Endothelial cell (in vitro differentiated cells): ENCODE measurements around the gene ACP4. TPM values are rescaled to one million over a fixed set of nuclear protein-coding genes. Genes with fewer than 3 reads are reported as not detected.

ENCODE experiments used
- DNase-seq: peaks from one replicate; pipeline ENCODE4 v3.0.0; 2021; ENCODE audit warnings: low spot score
- H3K27ac Mint-ChIP-seq: one replicate; pipeline ENCODE4 v1.8.0; 2021; ENCODE audit warnings: mixed read lengths, inconsistent platforms; ENCODE audit not compliant: unreplicated experiment
- H3K27me3 Mint-ChIP-seq: one replicate; pipeline ENCODE4 v1.8.0; 2021; ENCODE audit warnings: mild to moderate bottlenecking, moderate library complexity, mixed read lengths, inconsistent platforms; ENCODE audit not compliant: unreplicated experiment
- H3K36me3 Mint-ChIP-seq: one replicate; pipeline ENCODE4 v1.8.0; 2021; ENCODE audit warnings: mild to moderate bottlenecking, low read depth, mixed read lengths, inconsistent platforms; ENCODE audit not compliant: unreplicated experiment
- H3K4me1 Mint-ChIP-seq: one replicate; pipeline ENCODE4 v1.8.0; 2021; ENCODE audit warnings: mild to moderate bottlenecking, mixed read lengths, inconsistent platforms; ENCODE audit not compliant: unreplicated experiment
- H3K4me3 Mint-ChIP-seq: one replicate; pipeline ENCODE4 v1.8.0; 2021; ENCODE audit warnings: mild to moderate bottlenecking, mixed read lengths, inconsistent platforms; ENCODE audit not compliant: unreplicated experiment
- H3K9me3 Mint-ChIP-seq: one replicate; pipeline ENCODE4 v1.8.0; 2021; ENCODE audit warnings: mixed read lengths, inconsistent platforms; ENCODE audit not compliant: unreplicated experiment
- total RNA-seq: library from RNA; stranded (reverse); fragmentation: NEBNext Ultra II Directional; extraction: Animal tissue kit (Norgen Biotek cat#: 25700); gene quantifications from one replicate; pipeline ENCODE4 v1.2.1, GENCODE V29; 2021; ENCODE audit not compliant: unreplicated experiment
- TF ChIP-seq, protein P1 (sequence below): fragments of 200-600 bp; sonication (generic); IDR thresholded peaks from one replicate; pipeline ENCODE4 v1.5.0; 2021; ENCODE audit warnings: antibody characterized with exemption; ENCODE audit not compliant: unreplicated experiment

ACP4 gene
- total RNA-seq, 1 donor from 2014 or later: not detected

DNA sequence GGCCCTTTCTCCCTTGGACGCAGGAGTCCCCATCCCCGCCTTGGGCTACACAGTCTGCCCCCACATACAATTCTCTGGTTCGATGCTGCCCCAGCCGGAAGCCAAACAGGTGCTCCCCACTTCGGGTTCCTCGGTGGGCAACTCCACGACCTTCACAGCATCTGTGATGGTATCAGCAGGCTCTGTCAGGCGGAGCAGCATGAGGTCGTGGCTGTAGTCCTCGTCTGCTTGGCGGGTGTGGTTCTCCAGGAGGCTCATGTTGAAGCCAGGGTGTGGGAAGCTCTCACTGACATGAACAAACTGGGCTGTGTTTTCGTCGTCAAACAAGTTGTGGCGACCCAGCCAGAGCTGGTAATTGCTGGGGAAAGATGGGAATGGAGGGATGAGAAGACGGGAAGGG, 29.9 kb downstream of the ACP4 start:
- TF ChIP-seq, protein P1, sequence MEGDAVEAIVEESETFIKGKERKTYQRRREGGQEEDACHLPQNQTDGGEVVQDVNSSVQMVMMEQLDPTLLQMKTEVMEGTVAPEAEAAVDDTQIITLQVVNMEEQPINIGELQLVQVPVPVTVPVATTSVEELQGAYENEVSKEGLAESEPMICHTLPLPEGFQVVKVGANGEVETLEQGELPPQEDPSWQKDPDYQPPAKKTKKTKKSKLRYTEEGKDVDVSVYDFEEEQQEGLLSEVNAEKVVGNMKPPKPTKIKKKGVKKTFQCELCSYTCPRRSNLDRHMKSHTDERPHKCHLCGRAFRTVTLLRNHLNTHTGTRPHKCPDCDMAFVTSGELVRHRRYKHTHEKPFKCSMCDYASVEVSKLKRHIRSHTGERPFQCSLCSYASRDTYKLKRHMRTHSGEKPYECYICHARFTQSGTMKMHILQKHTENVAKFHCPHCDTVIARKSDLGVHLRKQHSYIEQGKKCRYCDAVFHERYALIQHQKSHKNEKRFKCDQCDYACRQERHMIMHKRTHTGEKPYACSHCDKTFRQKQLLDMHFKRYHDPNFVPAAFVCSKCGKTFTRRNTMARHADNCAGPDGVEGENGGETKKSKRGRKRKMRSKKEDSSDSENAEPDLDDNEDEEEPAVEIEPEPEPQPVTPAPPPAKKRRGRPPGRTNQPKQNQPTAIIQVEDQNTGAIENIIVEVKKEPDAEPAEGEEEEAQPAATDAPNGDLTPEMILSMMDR: no peak
- H3K36me3 Mint-ChIP-seq: peaks cover 4% of the 10 kb centered on the region
- H3K9me3 Mint-ChIP-seq: no peaks in the 10 kb centered on the region
- peak overlapping the region; percentile 76 for H3K27ac Mint-ChIP-seq
- peaks cover 11% of the 10 kb centered on the region for H3K4me1 Mint-ChIP-seq
- H3K27me3 Mint-ChIP-seq: peaks cover 20% of the 10 kb centered on the region
- peak overlapping the region; percentile 83 for H3K4me3 Mint-ChIP-seq
- no peak for DNase-seq

DNA sequence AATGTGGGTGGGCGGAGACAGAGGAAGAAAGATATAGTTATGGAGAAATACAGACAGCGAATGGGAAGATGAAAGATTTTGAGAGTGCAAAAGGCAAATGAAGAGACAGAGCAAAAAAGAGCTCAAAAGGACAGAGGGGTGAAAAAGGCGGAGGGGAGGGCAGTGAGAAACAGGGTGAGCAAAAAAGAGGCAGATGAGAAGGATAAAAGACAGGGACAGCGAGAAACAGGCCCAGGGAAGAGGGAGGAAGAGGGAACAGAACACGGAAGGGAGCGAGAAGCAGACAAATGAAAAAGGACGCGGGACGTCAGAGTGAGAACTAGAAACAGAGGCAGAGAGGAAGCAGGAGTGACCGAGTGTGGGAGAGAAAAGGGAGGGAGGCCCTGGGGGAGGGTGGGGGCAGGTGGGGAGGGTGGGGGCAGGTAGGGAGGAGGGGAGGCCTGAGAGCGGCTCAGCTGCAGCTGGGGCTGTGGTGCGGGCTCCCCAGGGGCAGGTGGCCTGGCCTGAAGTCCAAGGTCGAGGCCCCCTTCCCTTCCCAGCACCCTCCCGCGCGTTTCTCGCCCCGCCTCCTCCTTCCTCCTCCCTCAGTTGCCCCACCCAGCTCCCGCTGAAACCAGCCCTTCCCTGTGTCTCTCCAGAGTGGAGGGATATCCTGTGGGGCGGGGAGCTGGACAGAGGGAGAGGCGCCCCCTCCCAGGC, 30.5 kb downstream of the ACP4 start:
- no peak for DNase-seq
- Mint-ChIP-seq H3K27me3 (peaks cover 20% of the 10 kb centered on the region), H3K27ac (peak overlapping the region; percentile 76), H3K4me3 (peak overlapping the region; percentile 83), H3K36me3 (peaks cover 4% of the 10 kb centered on the region), H3K9me3 (no peaks in the 10 kb centered on the region), H3K4me1 (peaks cover 11% of the 10 kb centered on the region)
- TF ChIP-seq, protein P1: no peak

DNA sequence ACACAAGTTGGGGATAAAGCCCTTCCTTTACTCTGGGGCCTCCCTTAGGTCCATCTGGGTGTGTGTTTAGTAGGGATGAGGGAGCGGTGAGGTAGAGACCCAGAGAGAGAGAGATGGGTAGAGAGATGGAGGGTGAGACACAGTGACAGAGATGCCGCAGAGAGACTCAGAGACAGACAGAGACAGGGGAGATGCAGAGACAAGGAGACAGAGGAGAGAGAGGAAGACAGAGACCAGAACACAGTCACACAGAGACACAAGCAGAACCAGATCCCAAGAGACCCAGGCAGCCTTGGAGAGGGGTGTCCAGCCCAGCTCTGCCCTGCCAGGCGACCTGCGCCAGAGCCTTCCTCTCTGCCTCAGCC, 31.0 kb downstream of the ACP4 start:
- Mint-ChIP-seq H3K36me3 (peaks cover 4% of the 10 kb centered on the region), H3K4me3 (no peak overlapping the region), H3K4me1 (peaks cover 11% of the 10 kb centered on the region), H3K27me3 (peaks cover 22% of the 10 kb centered on the region), H3K9me3 (peaks cover 3% of the 10 kb centered on the region), H3K27ac (no peak overlapping the region)
- TF ChIP-seq, protein P1: no peak
- DNase-seq: no peak

DNA sequence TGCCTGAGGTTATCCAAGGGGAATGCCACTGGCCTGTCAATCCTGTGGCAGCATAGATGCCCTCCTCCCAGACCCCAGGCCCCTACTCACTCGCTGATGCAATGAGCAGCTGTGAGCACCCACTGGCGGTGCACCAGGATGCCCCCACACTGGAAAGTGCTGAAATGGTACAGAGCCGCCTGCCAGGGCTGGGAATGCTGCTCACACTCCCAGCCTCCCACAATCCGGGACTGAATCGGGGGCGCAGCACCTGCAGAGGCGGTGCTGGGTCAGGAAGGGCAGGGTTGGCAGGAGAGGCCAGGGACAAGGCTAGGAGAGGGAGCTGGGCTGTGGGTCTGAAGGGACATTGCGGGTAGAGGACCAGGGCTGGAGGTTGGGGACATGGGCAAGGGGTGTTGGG, 31.4 kb downstream of the ACP4 start:
- H3K4me1 Mint-ChIP-seq: peaks cover 11% of the 10 kb centered on the region
- no peak overlapping the region for H3K4me3 Mint-ChIP-seq
- peaks cover 23% of the 10 kb centered on the region for H3K27me3 Mint-ChIP-seq
- no peak for DNase-seq
- peaks cover 4% of the 10 kb centered on the region for H3K36me3 Mint-ChIP-seq
- H3K27ac Mint-ChIP-seq: no peak overlapping the region
- peaks cover 6% of the 10 kb centered on the region for H3K9me3 Mint-ChIP-seq
- TF ChIP-seq, protein P1: no peak

DNA sequence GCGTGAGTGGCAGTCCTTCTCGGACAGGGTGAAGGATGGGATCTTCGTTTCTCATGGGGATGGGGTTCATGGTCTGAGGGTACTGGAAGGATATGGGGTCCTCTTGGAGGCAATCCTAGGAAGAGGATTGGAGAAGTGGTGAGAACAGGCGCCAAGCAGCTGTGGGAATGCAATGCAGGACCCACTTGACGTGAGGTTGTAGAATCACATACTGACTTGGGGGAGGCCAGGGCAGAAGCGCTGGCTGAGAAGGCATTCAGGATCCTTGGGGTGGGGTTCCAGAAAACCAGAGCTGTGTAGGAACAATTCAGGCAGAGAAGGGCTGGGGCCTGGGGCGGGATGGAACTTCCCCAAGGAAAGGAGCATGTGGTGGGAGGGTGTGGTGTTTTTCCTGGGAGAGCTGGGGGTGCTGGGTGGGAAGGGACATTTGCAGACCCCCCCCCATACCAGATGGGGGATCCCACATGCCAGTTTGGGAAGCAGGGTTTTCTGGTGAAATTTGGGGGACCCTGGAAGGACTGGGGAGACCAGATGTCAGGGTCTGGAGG, 32.5 kb downstream of the ACP4 start:
- H3K9me3 Mint-ChIP-seq: peaks cover 6% of the 10 kb centered on the region
- H3K4me3 Mint-ChIP-seq: no peak overlapping the region
- DNase-seq: no peak
- peaks cover 24% of the 10 kb centered on the region for H3K27me3 Mint-ChIP-seq
- no peak overlapping the region for H3K27ac Mint-ChIP-seq
- H3K36me3 Mint-ChIP-seq: peaks cover 4% of the 10 kb centered on the region
- H3K4me1 Mint-ChIP-seq: peaks cover 11% of the 10 kb centered on the region
- TF ChIP-seq, protein P1: no peak
